Mesenteric fat pad (tissue), 1 donor: Measurements from ENCODE around the gene SPACA6. TPM values are rescaled to one million over a fixed set of nuclear protein-coding genes. Genes with fewer than 3 reads are reported as not detected.

Source experiments
- DNase-seq: peaks from one replicate; pipeline ENCODE4 v3.0.0-alpha.2; 2020; ENCODE audit warnings: low spot score
- total RNA-seq: library from RNA; stranded (reverse); fragmentation: NEBNext Ultra II Directional; extraction: Animal tissue kit (Norgen Biotek cat#: 25700); gene quantifications from one replicate; pipeline ENCODE4 v1.2.1, GENCODE V29; 2021
- donor health status: DM: yes; HTN: yes; CAD: no.

Gene SPACA6
- total RNA-seq, 1 donor from 2014 or later, result 24.0 TPM

DNA sequence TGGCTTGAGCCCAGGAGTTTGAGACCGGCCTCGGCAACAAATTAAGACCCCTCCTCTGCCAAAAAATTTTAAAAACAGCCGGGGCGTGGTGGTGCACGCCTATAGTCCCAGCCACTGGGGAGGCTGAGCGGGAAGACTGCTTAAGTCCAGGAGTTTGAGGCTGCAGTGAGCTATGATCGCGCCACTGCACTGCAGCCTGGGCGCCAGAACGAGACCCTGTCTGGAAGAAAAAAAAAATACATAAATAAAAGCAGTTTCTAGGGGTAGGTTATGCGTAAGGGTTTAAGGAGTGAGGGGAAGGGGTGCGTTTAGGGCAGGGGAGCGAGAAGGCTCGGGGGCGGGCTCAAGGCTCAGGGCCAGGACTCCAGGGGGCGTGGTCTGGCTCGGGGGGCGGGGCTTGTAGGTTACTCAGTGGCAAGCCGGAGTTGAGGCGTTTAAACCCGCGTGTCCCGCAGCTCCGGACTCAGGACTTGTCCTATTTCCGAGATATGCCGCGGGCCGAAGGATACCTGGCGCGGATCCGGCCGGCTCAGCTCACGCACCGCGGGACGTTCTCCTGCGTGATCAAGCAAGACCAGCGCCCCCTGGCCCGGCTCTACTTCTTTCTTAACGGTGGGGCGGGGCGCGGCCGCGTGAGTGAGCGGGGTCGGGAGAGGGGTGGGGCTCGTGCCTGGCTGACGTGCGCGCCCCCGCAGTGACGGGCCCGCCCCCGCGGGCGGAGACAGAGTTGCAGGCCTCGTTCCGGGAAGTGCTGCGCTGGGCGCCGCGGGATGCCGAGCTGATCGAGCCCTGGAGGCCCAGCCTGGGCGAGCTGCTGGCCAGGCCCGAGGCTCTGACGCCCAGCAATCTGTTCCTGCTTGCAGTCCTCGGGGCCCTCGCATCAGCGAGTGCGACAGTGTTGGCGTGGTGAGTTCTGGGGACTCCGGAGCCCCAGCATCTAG, 10.7 kb downstream of the SPACA6 start:
- DNase-seq, result peak; percentile 100

GRCh38 chr19:51704626-51705025, 11.5 kb downstream of the SPACA6 start:
- DNase-seq, result no peak

- peak; percentile 14 for DNase-seq
These were observed 13.2 kb downstream of the SPACA6 start for GRCh38 chr19:51706296-51706695.

DNA sequence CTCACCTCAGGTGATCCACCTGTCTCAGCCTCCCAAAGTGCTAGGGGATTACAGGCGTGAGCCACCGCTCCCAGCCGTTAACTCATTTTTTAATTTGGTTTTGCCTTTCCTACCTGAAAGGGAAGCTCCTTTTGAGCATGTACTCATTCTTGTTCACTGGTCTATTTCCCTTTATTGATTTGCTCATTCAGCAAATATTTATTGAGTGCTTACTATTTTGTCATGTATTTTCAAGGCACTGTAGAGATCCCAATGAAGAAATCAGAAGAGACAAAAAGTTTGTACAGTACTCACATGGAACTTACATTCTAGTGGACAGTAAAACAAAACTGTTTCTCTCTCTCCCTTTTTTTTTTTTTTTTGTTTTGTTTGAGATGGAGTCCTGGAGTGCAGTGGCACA, 13.8 kb downstream of the SPACA6 start:
- no peak for DNase-seq

GRCh38 chr19:51708811-51709210, 15.7 kb downstream of the SPACA6 start:
- no peak for DNase-seq

- no peak for DNase-seq
These were observed 16.4 kb downstream of the SPACA6 start for GRCh38 chr19:51709575-51709974.

GRCh38 chr19:51710163-51710562, 17.0 kb downstream of the SPACA6 start:
- no peak for DNase-seq

DNA sequence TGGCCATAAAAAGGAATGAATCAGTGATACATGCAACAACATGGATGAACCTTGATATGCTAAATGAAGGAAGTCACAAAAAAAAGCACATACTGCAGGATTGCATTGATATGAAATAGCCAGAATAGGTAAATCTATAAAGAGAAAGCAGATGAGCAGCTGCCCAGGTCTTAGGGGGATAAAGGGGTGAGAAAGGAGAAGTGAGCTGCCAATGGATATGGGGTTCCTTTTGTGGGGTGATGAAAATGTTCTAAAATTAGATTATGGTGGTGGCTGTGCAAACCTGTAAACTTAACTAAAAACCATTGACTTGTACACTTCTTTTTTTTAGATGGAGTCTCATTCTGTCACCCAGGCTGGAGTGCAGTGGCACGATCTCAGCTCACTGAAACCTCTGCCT, 18.6 kb downstream of the SPACA6 start:
- DNase-seq, result no peak

GRCh38 chr19:51712461-51713081, 19.4 kb downstream of the SPACA6 start:
- DNase-seq, result no peak

GRCh38 chr19:51713319-51714285, 20.5 kb downstream of the SPACA6 start:
- DNase-seq, result no peak

GRCh38 chr19:51714848-51715247, 21.7 kb downstream of the SPACA6 start:
- DNase-seq, result no peak

- no peak for DNase-seq
These were observed 22.7 kb downstream of the SPACA6 start for GRCh38 chr19:51715850-51716249.

DNA sequence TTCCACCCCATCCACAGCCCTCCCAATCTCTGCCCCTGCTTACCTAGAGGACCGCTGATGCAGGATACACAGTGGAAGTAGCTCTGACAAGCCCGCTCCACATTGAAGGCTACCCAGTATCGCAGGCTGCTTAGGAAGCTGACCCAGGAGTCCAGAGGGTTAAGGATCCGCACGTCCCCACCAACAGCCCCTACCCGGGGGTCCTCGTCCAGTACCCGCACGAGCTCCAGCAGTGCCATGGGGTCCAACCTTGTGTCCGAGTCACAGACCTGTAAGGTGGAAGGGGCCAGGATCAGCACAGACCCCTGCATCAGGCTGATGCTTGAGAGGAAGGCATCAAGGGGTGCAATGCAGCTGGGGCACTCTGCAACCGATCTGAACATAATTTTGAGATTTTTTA, 23.8 kb downstream of the SPACA6 start:
- no peak for DNase-seq

- DNase-seq, result no peak
These were observed 26.3 kb downstream of the SPACA6 start for GRCh38 chr19:51719251-51719988.

DNA sequence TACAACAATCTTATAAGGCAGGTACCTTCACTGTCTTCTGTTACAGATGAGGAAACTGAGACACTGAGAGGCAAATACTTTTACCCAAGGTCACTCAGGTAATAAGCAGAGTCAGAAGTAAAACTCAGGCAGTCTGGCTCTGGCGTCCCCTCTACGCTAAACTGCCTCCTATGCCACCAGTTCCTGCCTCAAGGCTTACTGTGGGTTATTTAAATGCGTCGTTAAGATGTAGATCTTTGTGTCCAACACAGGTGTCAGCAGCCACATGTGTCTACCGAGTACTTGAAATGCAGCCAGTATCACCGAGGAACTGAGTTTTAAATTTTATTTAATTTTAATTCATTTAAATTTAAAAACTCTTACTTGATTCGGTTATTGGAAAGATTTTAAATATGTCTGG, 28.8 kb downstream of the SPACA6 start:
- DNase-seq, result no peak

DNA sequence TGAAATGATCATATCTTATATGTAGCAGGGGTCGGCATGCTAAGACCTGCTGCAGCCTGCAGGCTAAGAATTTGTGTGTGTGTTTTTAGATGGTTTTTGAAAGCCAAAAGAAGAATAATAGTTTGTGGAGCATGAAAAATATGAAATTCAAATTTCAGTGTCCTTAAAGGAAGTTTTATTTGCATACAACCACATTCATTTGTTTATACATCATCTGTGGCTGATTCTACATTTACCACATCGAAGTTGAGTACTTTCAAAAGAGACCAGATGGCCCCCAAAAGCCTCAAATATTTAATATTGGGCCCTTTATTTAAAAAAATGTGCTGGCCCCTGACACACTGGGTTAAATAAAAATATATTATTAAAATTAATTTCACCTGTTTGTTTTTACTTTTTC, 29.4 kb downstream of the SPACA6 start:
- no peak for DNase-seq

DNA sequence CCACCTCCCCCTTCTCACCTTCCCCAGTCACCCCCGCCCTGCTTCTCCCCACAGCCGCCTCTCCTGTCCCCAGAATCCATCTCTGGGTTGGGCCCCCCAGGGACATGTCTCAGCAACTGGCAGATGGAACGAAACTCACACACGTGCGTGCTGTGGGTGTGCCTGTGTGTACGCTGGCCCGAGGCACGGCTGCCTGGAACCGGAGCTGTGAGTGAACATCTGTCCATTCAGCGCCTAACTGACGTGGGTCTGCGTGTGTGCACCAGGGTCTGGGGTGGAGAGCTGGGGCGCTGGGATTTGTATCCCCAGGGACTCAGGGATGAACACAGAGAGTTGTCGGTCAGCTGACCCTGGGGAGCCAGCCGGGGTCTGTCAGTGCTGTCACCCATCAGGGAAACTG, 31.4 kb downstream of the SPACA6 start:
- DNase-seq, result no peak

GRCh38 chr19:51726049-51726448, 32.9 kb downstream of the SPACA6 start:
- DNase-seq, result no peak

DNA sequence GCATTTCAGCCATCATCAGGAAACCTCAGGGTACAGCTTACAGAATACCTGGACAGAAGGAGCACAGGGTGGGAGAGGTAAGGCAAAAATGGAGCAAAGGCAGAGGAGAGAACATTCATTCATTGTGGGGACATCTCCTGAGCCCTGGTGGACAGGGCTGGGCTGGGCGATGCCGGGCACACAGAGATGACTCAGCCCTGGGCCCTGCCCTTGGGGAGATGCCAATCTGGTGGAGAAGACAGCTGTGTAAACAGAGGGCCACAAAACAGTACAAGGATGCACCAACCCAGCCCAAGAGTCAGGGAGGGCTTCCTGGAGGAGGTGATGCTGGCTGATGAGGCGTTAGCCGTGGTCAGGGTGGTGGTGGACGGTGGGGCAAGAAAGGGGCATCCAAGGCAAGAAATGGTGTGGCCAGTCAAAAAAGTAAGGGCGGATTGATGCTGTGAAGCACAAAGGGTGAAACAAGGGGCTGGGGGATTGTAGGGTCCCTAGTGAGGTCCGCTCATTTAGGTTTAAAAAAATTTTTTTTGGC, 34.3 kb downstream of the SPACA6 start:
- no peak for DNase-seq

- DNase-seq, result no peak
These were observed 36.7 kb downstream of the SPACA6 start for GRCh38 chr19:51729781-51730180.
